AG09309 (cell line): Measurements from ENCODE around the gene FCGBP.
"Not testable (repeated sequence)": the region's sequence is repeated elsewhere in the genome, so short reads cannot be mapped to it uniquely, and the experiment has no call there.

ENCODE experiments used
- DNase-seq: peaks from one replicate; pipeline ENCODE4 v3.0.0-alpha.2; 2010; ENCODE audit warnings: low read depth
- H3K4me3 ChIP-seq: 2 replicates; pipeline ENCODE4 v1.5.1; 2011; ENCODE audit warnings: mild to moderate bottlenecking, low read depth, low read length, moderate library complexity; ENCODE audit not compliant: control insufficient read depth
- CTCF ChIP-seq: IDR thresholded peaks from 2 replicates; pipeline ENCODE4 v1.5.1; 2011; ENCODE audit warnings: mild to moderate bottlenecking, low read depth, low read length, inconsistent platforms; ENCODE audit not compliant: insufficient read depth, control insufficient read depth; ENCODE audit errors: missing control alignments

FCGBP gene

GRCh38 chr19:39906283-39906682 is 28.2 kb downstream of the FCGBP start:
- TF ChIP-seq CTCF: no peak
- DNase-seq: no peak

GRCh38 chr19:39903486-39904091 is 30.8 kb downstream of the FCGBP start:
- DNase-seq, H3K4me3 ChIP-seq: not testable (repeated sequence)

More at GRCh38 chr19:39906283-39906682, 28.2 kb downstream of the FCGBP start:
- H3K4me3 ChIP-seq: no peak overlapping the region

GRCh38 chr19:39902326-39902725 is 32.1 kb downstream of the FCGBP start:
- not testable (repeated sequence) for H3K4me3 ChIP-seq, DNase-seq

- DNase-seq: not testable (repeated sequence)
Measured at GRCh38 chr19:39901681-39902080, 32.8 kb downstream of the FCGBP start.

GRCh38 chr19:39898858-39899257 is 35.6 kb downstream of the FCGBP start:
- not testable (repeated sequence) for H3K4me3 ChIP-seq, DNase-seq

More at GRCh38 chr19:39901681-39902080, 32.8 kb downstream of the FCGBP start:
- not testable (repeated sequence) for H3K4me3 ChIP-seq

GRCh38 chr19:39897511-39898245 is 36.8 kb downstream of the FCGBP start:
- not testable (repeated sequence) for H3K4me3 ChIP-seq, DNase-seq
- TF ChIP-seq CTCF: peak; percentile 48

GRCh38 chr19:39895096-39895495 is 39.3 kb downstream of the FCGBP start:
- H3K4me3 ChIP-seq, DNase-seq: not testable (repeated sequence)

- not testable (repeated sequence) for DNase-seq
Measured at GRCh38 chr19:39894236-39894606, 40.2 kb downstream of the FCGBP start.

GRCh38 chr19:39893366-39894235 is 40.8 kb downstream of the FCGBP start:
- H3K4me3 ChIP-seq, DNase-seq: not testable (repeated sequence)

More at GRCh38 chr19:39894236-39894606, 40.2 kb downstream of the FCGBP start:
- not testable (repeated sequence) for H3K4me3 ChIP-seq

GRCh38 chr19:39892506-39892902 is 41.9 kb downstream of the FCGBP start:
- not testable (repeated sequence) for H3K4me3 ChIP-seq, DNase-seq

GRCh38 chr19:39891660-39892505 is 42.6 kb downstream of the FCGBP start:
- not testable (repeated sequence) for H3K4me3 ChIP-seq, DNase-seq
